HL-60 (cell line): ENCODE results near the gene AWAT2.
A peak's percentile ranks its signal among the peaks of the same experiment; 100 is the strongest.

ENCODE experiments used
- POLR2AphosphoS5 ChIP-seq: IDR thresholded peaks from 2 replicates; pipeline ENCODE4 v1.6.1; 2012; ENCODE audit warnings: low read depth
- TF ChIP-seq, protein P1 (sequence below): IDR thresholded peaks from one replicate; pipeline ENCODE4 v1.5.1; 2011; ENCODE audit warnings: low read length, control low read depth, inconsistent platforms; ENCODE audit not compliant: insufficient read depth
- TF ChIP-seq, protein P2 (sequence below): IDR thresholded peaks from 2 replicates; pipeline ENCODE4 v1.6.1; 2012; ENCODE audit warnings: low read depth; ENCODE audit not compliant: insufficient replicate concordance

DNA sequence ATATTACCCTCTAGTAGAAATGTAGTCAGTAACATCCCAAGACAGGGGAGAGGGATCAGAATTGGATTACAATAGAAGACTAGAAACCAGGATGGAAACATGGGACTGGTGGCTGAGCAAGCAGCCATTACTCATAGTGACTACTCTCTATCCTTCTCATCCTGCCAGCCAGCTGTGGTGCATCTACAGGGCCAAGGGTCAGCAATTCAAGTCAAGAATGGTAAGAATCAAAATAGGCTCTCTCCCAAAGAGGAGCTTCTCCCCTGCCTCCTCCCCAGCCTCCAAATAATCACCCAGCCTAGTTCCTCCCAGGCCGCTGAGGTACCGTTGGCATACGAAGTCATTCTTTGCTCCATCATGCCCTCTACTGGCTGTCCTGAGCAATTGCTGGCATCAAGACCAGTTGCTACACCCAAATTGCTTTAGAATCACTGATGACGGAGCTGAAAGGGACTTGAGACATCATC lies 19.4 kb downstream of the AWAT2 start:
- no peak for TF ChIP-seq POLR2AphosphoS5
- TF ChIP-seq, protein P1, sequence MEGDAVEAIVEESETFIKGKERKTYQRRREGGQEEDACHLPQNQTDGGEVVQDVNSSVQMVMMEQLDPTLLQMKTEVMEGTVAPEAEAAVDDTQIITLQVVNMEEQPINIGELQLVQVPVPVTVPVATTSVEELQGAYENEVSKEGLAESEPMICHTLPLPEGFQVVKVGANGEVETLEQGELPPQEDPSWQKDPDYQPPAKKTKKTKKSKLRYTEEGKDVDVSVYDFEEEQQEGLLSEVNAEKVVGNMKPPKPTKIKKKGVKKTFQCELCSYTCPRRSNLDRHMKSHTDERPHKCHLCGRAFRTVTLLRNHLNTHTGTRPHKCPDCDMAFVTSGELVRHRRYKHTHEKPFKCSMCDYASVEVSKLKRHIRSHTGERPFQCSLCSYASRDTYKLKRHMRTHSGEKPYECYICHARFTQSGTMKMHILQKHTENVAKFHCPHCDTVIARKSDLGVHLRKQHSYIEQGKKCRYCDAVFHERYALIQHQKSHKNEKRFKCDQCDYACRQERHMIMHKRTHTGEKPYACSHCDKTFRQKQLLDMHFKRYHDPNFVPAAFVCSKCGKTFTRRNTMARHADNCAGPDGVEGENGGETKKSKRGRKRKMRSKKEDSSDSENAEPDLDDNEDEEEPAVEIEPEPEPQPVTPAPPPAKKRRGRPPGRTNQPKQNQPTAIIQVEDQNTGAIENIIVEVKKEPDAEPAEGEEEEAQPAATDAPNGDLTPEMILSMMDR: peak; percentile 52
- TF ChIP-seq, protein P2, sequence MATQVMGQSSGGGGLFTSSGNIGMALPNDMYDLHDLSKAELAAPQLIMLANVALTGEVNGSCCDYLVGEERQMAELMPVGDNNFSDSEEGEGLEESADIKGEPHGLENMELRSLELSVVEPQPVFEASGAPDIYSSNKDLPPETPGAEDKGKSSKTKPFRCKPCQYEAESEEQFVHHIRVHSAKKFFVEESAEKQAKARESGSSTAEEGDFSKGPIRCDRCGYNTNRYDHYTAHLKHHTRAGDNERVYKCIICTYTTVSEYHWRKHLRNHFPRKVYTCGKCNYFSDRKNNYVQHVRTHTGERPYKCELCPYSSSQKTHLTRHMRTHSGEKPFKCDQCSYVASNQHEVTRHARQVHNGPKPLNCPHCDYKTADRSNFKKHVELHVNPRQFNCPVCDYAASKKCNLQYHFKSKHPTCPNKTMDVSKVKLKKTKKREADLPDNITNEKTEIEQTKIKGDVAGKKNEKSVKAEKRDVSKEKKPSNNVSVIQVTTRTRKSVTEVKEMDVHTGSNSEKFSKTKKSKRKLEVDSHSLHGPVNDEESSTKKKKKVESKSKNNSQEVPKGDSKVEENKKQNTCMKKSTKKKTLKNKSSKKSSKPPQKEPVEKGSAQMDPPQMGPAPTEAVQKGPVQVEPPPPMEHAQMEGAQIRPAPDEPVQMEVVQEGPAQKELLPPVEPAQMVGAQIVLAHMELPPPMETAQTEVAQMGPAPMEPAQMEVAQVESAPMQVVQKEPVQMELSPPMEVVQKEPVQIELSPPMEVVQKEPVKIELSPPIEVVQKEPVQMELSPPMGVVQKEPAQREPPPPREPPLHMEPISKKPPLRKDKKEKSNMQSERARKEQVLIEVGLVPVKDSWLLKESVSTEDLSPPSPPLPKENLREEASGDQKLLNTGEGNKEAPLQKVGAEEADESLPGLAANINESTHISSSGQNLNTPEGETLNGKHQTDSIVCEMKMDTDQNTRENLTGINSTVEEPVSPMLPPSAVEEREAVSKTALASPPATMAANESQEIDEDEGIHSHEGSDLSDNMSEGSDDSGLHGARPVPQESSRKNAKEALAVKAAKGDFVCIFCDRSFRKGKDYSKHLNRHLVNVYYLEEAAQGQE: no peak
